Kidney epithelial cell (primary cell): ENCODE results near the gene SLC25A12. TPM values are rescaled to one million over a fixed set of nuclear protein-coding genes. Genes with fewer than 3 reads are reported as not detected.

ENCODE experiments used
- DNase-seq: peaks from one replicate; pipeline ENCODE4 v3.0.0-alpha.2; 2010; ENCODE audit warnings: low read depth
- H3K27me3 ChIP-seq: 2 replicates; pipeline ENCODE4 v1.6.0; 2011; ENCODE audit warnings: low read length; ENCODE audit not compliant: control insufficient read depth, insufficient read depth
- H3K36me3 ChIP-seq: 2 replicates; pipeline ENCODE4 v1.5.1; 2011; ENCODE audit warnings: low read length; ENCODE audit not compliant: control insufficient read depth, insufficient read depth
- H3K4me3 ChIP-seq: 2 replicates; pipeline ENCODE4 v1.5.1; 2011; ENCODE audit warnings: low read depth, mild to moderate bottlenecking, control low read depth, low read length
- total RNA-seq: library from RNA; depleted of rRNA; stranded (reverse); fragments of >200 nt; gene quantifications from 2 replicates; pipeline ENCODE4 v1.2.3, GENCODE V29; 2015
- TF ChIP-seq, protein P1 (sequence below): IDR thresholded peaks from 2 replicates; pipeline ENCODE4 v1.5.1; 2011; ENCODE audit warnings: mild to moderate bottlenecking, moderate library complexity, low read length, control low read depth, inconsistent platforms; ENCODE audit not compliant: insufficient read depth, poor library complexity, severe bottlenecking

SLC25A12 gene
- total RNA-seq, 1 donor from 2014 or later = 9.1 TPM

DNA sequence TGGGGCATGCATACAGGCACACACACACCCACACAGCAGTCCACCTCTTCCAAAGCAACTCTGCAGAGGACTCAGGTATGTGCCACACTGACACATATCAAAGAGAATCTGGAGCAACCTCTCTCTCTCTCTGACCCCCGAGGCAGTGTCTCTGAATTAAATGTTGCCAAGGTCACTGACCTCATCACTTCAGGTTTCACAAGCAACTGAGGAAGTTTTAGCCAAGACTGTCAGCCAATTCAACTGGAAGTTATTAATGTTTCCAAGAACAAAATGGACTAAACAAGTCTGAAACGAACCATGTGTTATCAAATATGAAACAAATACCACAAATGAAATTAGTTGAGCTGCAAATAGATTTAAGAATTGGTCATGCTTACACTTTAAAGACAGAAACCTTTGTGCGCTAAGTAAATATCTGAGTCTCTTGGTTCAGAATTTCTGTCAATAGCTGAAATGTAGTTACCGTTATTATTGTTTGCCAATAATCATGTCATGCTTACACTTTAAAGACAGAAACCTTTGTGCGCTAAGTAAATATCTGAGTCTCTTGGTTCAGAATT lies 86.1 kb downstream of the SLC25A12 start:
- Histone ChIP-seq H3K36me3 (no peaks in the 10 kb centered on the region), H3K4me3 (no peak overlapping the region), H3K27me3 (no peaks in the 10 kb centered on the region)
- TF ChIP-seq, protein P1, sequence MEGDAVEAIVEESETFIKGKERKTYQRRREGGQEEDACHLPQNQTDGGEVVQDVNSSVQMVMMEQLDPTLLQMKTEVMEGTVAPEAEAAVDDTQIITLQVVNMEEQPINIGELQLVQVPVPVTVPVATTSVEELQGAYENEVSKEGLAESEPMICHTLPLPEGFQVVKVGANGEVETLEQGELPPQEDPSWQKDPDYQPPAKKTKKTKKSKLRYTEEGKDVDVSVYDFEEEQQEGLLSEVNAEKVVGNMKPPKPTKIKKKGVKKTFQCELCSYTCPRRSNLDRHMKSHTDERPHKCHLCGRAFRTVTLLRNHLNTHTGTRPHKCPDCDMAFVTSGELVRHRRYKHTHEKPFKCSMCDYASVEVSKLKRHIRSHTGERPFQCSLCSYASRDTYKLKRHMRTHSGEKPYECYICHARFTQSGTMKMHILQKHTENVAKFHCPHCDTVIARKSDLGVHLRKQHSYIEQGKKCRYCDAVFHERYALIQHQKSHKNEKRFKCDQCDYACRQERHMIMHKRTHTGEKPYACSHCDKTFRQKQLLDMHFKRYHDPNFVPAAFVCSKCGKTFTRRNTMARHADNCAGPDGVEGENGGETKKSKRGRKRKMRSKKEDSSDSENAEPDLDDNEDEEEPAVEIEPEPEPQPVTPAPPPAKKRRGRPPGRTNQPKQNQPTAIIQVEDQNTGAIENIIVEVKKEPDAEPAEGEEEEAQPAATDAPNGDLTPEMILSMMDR = no peak
- no peak for DNase-seq

DNA sequence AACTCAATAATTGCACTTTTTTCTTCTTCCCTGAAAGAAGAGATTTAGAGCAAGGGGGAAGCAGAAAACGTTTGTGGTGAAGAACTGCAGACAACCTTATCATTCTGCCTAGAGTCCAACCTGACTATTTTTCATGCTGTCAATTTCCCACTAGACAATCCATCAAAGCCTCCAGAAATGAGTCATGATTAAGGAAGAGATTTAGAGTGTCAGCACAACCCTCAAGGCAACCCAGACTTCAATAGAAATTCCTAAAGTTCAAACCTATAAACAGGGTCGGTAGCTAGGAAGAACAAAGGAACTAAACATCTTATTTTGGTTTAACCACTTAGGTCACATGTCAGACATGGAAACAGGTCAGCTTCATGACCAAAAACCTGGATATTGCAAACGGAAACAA lies 86.9 kb downstream of the SLC25A12 start:
- TF ChIP-seq, protein P1 = no peak
- H3K27me3 ChIP-seq = no peaks in the 10 kb centered on the region
- no peak overlapping the region for H3K4me3 ChIP-seq
- no peak for DNase-seq
- H3K36me3 ChIP-seq = no peaks in the 10 kb centered on the region

DNA sequence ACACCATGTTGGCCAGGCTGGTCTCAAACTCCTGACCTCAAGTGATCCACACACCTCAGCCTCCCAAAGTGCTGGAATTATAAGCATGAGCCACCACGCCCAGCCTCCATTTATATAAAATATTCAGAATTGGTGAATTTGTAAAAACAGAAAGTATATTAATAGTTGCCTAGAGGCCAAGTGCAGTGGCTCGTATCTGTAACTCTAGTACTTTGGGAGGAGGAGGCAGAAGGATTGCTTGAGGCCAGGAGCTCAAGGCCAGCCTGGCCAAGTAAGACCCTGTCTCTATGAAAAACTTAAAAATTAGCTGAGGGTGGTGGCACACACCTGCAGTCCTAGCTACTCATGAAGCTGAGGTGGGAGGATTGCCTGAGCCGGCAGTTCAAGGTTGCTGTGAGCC lies 89.6 kb downstream of the SLC25A12 start:
- no peaks in the 10 kb centered on the region for H3K27me3 ChIP-seq
- H3K36me3 ChIP-seq = no peaks in the 10 kb centered on the region
- DNase-seq = no peak
- no peak overlapping the region for H3K4me3 ChIP-seq
- TF ChIP-seq, protein P1 = no peak

DNA sequence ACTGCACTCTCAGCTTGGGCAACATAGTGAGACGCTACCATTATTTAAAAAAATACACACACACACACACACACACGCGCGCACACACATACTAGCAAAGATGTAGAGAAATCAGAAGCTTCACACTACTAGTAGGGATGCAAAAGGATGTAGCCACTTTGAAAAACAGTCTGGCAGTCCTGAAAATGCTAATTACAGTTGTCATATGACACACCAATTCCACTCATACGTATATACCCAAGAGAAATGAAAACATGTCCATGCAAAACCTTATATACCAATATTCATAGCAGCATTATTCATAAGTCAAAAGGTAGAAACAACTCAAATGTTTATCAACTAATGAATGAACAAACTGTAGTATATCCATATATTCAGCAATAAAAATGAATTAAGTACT lies 90.3 kb downstream of the SLC25A12 start:
- H3K36me3 ChIP-seq = no peaks in the 10 kb centered on the region
- TF ChIP-seq, protein P1 = no peak
- no peak overlapping the region for H3K4me3 ChIP-seq
- no peaks in the 10 kb centered on the region for H3K27me3 ChIP-seq
- no peak for DNase-seq

DNA sequence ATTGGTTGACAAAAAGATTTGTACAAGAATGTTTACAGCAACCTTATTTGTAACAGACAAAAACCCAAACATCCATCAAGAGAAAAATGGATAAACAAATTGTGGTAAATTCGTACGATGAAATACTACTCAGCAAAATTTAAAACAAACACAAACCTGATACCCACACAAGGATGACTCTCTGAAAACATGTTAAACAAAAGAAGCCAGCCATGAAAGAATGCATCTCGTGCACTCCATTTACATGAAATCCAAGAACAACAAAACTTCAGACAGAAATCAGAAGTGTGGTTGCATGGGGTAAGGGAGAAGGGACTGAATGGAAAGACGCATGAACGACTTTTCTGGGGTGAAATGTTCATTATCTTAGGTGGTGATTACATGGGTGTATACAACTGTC lies 93.4 kb downstream of the SLC25A12 start:
- Histone ChIP-seq H3K4me3 (no peak overlapping the region), H3K36me3 (no peaks in the 10 kb centered on the region), H3K27me3 (no peaks in the 10 kb centered on the region)
- TF ChIP-seq, protein P1 = no peak
- no peak for DNase-seq

DNA sequence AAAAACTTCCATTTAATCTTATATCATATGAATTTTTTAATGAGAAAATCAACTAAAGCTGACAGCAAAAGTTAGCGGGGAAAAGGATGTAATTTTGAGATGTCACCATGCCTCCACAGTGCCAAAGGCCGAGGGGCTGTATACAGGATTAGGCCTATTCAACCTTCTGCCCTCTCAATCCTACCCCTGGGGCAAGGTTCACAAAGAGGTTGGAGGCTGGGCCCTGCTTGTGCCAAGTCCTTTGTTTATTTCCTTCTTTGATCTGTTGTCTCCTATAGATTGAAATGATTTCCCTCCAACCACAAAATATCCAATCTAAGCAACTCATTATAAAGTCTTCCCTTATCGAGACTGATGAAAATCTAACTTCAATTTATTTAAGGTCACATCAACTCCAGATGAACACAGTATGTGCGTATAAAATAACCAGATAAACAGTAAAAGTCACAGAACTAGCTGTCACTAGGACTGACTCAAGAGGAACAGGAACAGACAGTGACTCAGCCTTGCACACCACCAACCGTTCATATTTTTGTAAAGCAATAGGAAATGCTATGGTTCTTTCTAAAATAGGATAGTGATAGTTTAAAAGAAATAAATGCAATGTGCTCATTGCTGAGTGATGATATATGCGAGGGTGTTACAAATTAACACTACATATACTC lies 95.8 kb downstream of the SLC25A12 start:
- TF ChIP-seq, protein P1 = no peak
- peak; percentile 16 for DNase-seq
- Histone ChIP-seq H3K4me3 (no peak overlapping the region), H3K27me3 (no peaks in the 10 kb centered on the region), H3K36me3 (no peaks in the 10 kb centered on the region)
